ENCODE data around the gene LIMCH1.

DNA sequence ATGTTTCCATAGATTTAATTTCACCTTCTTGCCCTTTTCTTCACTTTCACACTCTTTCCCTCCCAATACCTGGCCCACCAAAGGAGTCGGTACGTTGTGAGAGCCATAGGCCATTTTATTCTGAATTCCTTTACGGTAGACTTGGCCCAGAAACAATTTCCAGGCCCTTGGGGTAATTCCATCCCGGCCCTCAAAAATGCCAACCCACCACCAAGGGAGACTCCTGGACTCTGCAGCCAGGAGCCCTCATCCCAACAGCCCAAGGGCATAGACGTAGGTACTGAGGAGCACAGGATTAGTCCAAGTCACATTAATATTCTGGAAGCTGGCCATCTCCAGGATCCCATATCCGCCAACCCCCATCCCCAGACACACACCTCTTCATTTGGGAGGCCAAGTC is 102.9 kb downstream of the LIMCH1 start:
- TF ChIP-seq, protein P1, sequence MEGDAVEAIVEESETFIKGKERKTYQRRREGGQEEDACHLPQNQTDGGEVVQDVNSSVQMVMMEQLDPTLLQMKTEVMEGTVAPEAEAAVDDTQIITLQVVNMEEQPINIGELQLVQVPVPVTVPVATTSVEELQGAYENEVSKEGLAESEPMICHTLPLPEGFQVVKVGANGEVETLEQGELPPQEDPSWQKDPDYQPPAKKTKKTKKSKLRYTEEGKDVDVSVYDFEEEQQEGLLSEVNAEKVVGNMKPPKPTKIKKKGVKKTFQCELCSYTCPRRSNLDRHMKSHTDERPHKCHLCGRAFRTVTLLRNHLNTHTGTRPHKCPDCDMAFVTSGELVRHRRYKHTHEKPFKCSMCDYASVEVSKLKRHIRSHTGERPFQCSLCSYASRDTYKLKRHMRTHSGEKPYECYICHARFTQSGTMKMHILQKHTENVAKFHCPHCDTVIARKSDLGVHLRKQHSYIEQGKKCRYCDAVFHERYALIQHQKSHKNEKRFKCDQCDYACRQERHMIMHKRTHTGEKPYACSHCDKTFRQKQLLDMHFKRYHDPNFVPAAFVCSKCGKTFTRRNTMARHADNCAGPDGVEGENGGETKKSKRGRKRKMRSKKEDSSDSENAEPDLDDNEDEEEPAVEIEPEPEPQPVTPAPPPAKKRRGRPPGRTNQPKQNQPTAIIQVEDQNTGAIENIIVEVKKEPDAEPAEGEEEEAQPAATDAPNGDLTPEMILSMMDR (IDR thresholded peaks at IDR 0.05), result no peak
- no peak for TF ChIP-seq POLR2A (IDR thresholded peaks at IDR 0.05)

All from testis (tissue), 2 donors.